ENCODE measurements around the gene LCP2. TPM values are rescaled to one million over a fixed set of nuclear protein-coding genes. Genes with fewer than 3 reads are reported as not detected.

The LCP2 gene
- total RNA-seq, 1 experiment from 2014 or later, result 0.61 TPM

GRCh38 chr5:170308686-170309085 lies 11.1 kb upstream of the LCP2 start:
- no TSS peak for BruUV-seq (replicated peaks)
- POLR2A ChIA-PET, result no interaction called here
- CTCF ChIA-PET, result no interaction called here

More at GRCh38 chr5:170308686-170309085, 11.1 kb upstream of the LCP2 start:
- no peak for ATAC-seq
- no peaks in the 10 kb centered on the region for H3K79me2 ChIP-seq (ENCODE audit: insufficient read depth, low read length)
- no peaks in the 10 kb centered on the region for H4K20me1 ChIP-seq (ENCODE audit: insufficient read depth)
- no peak overlapping the region for H3K27ac ChIP-seq (ENCODE audit: low read depth, low read length)
- intact Hi-C loops (cut with micrococcal nuclease), result no loop called here
- no peak overlapping the region for H3K4me3 ChIP-seq (replicated peaks in 1 of 2; ENCODE audit: low read depth in 1 of 2, low read length in 2 of 2)
- H3K9me2 ChIP-seq (ENCODE audit: insufficient read depth), result no peaks in the 10 kb centered on the region
- TF ChIP-seq SIN3A (IDR thresholded peaks at IDR 0.05; ENCODE audit: low read depth) (no peak), TCF7L2 (IDR thresholded peaks at IDR 0.05; ENCODE audit: borderline replicate concordance, extremely low read depth, insufficient read depth, insufficient read length) (no peak), MAX (IDR thresholded peaks at IDR 0.05) (no peak), CTCF (IDR thresholded peaks at IDR 0.05 in 2 of 3, conservative IDR thresholded peaks at IDR 0.05 in 1 of 3; ENCODE audit: borderline replicate concordance in 1 of 3, insufficient read depth in 1 of 3, low read depth in 2 of 3, low read length in 2 of 3) (no peak), ATF3 (IDR thresholded peaks at IDR 0.05) (no peak)
- H3K4me2 ChIP-seq (ENCODE audit: low read length), result no peak overlapping the region
- H3K4me1 ChIP-seq (ENCODE audit: control insufficient read depth in 1 of 2, insufficient read depth in 2 of 2, low read length in 2 of 2), result no peaks in the 10 kb centered on the region
- no peak overlapping the region for H3K9ac ChIP-seq (ENCODE audit: low read length)
- H3K36me3 ChIP-seq (ENCODE audit: control insufficient read depth in 1 of 2, insufficient read depth in 2 of 2, low read length in 2 of 2), result no peaks in the 10 kb centered on the region
- H3K27me3 ChIP-seq (ENCODE audit: insufficient read depth, low read length), result peaks cover 33% of the 10 kb centered on the region
- no peak overlapping the region for H2AFZ ChIP-seq (ENCODE audit: low read depth, low read length, poor library complexity, severe bottlenecking)
- RAD21 ChIA-PET (ENCODE audit: low non-redundant PET in 1 of 2, low total read pairs in 2 of 2, uncharacterized antibody in 2 of 2, unreplicated experiment in 2 of 2), result no interaction called here
- DNase-seq (ENCODE audit: low read depth, low spot score), result no peak
- no peaks in the 10 kb centered on the region for H3K9me3 ChIP-seq (ENCODE audit: control insufficient read depth in 1 of 2, insufficient read depth in 1 of 2, low read depth in 1 of 2, low read length in 2 of 2)
